Activated CD4-positive, alpha-beta T cell treated with anti-CD3 and anti-CD28 coated beads for 4 hours (primary cell): Measurements from ENCODE around the gene VHLL.
A peak's percentile ranks its signal among the peaks of the same experiment; 100 is the strongest.
"Not testable (repeated sequence)": the region's sequence is repeated elsewhere in the genome, so short reads cannot be mapped to it uniquely, and the experiment has no call there.

Experiments used
- DNase-seq, 2 donors: peaks; one replicate each; pipeline ENCODE4 v3.0.0-alpha.2; 2020

The VHLL gene

DNA sequence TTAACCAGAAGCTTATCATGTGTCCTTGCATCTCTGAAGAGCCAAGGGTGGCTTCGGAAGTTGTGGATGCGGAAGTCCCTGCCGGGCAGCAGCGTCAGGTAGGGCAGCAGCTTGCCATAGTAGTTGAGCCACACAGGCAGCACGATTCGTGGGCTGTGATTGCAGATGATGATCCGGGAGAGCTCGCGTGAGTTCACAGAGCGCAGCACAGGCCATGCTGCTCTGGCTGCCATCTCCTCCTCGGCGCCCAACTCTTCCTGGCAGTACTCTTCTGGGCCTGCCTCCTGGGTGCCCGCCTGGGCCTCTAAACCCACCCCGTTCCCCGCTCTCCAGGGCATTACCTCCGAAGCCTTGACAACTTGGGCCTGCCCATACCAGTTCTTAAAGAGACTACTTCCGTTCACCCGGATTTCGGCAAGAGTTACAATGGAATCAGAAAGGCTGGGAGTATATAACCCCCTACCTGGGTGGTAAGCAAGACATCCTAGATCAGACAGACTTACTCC, at the start of gene VHLL:
TSS of gene VHLL (minus strand) at position 456 of the 506 bp plus-strand sequence. CDS start at position 338, 118 bp downstream.
- no peak for DNase-seq

GRCh38 chr1:156347331-156347730, 48.2 kb upstream of the VHLL start:
- no peak for DNase-seq

GRCh38 chr1:156346636-156347035, 47.5 kb upstream of the VHLL start:
- DNase-seq = no peak

DNA sequence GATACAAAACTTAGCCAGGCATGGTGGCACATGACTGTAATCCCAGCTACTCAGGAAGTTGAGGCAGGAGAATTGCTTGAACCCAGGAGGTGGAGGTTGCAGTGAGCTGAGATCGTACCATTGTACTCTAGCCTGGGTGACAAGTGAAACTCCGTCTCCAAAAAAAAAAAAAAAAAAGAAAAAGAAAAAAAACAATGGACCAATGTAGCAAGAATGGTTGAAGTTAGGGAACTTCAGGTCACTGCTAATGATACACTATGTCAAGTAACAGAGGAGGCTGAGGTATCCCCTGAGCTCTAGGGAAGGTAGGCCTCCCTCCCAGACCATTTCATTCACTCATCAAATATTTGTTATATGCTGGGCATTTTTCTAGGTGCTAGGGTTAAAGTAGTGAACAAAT, 46.9 kb upstream of the VHLL start:
- DNase-seq = not testable (repeated sequence)

DNA sequence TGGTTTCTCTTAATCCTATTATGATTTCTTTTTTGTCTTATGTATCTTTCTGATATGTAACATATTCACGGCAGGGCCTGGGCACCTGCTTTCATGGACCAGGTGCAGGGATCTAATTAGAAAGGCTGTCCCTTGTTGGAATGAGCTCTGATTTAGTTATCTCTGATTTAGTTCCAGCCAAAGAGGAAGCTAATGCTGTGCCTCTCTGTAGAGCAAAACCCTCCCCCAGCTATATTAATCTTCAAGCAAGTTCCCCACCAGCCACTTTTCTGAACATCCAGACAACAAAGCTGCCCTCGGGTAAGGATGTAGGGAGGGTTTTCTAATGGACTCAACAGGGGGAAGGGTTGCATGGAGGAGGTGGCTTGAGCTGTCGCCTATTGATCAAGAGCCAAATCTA, 45.3 kb upstream of the VHLL start:
- DNase-seq = no peak

DNA sequence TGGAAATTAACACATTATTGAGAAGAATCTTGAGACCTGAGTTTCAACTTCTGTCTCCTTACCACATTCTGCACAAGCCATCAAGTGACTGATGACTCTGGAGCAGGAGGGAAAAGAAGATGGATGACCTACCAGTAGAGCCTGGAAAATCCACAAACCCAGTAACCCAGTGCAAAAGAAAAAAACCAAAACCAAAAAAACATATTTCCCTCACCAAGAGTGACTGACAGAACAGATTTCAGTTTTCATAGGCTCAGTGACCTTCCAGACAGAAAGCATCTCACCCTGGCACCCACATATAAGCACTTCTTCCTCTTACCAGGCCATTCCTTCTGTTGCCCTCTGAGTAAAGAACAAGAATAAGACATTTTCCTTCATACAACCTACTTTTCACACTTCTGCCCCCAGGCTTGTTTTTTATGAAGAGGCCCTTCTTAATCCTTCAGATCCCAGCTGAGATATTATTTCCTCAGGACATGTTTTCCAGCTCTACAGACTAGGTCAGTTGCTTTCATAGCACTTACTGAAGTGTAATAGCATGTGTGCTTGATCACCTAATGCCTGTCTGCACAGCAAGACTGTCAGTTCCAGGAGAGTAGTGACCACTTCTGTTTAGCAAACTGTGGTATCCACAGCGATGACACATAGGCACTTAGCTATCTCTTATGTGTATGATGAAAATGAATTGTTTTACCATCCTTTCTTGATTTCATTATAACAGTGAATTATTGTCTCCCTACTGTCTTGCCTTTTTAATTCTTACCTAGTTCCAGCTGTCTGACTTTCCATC, 43.3 kb upstream of the VHLL start:
- DNase-seq = no peak

DNA sequence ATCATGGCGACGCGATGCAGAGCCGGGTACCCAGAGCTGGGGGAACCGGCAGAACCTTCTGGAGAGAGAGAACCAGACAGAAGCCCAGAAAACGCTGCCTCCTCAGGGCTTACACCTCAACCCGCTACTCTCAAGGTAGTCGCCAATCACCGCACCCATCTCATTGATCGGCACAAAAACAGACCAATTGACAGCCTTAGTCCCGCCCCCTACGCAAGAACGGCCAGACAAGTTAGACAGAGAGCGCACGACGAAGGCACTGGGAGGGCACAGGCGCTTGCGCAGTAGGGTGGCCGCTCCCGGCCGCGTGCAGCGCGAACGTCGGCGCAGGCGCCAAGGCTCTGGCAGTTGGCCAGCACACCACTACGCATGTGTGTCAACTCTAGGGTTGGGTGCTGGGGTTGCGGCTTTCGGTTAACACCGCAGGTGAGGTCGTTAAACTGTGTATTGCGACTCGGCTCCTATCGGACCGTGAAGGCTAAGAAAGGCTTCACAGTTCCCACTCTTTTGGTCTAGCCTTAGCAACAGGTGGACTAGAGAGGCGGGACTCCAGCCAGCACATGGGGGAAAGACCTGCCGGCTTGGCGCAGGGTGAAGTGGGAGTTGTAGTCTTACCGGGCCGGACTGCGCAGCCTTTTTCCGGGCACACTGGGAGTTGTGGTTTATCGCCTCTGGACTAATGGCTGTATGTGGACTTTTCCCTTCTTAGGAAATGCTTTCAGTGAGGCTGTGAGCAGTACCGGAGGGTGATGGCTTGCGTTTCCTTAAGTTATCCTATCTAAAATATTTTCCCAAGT, 39.3 kb upstream of the VHLL start, which contains the start of the genes CCT3 and TSACC:
TSS of gene CCT3 (minus strand) at position 113 of the 797 bp plus-strand sequence. CDS start at position 5, 108 bp downstream.
TSS of gene TSACC (plus strand) at position 347 of the 797 bp plus-strand sequence. CDS start 1,232 bp downstream, outside the sequence.
- DNase-seq = peak; percentile 99

GRCh38 chr1:156337888-156338179, 38.7 kb upstream of the VHLL start:
- DNase-seq = peak in 1 of 2 donors; percentile 33

DNA sequence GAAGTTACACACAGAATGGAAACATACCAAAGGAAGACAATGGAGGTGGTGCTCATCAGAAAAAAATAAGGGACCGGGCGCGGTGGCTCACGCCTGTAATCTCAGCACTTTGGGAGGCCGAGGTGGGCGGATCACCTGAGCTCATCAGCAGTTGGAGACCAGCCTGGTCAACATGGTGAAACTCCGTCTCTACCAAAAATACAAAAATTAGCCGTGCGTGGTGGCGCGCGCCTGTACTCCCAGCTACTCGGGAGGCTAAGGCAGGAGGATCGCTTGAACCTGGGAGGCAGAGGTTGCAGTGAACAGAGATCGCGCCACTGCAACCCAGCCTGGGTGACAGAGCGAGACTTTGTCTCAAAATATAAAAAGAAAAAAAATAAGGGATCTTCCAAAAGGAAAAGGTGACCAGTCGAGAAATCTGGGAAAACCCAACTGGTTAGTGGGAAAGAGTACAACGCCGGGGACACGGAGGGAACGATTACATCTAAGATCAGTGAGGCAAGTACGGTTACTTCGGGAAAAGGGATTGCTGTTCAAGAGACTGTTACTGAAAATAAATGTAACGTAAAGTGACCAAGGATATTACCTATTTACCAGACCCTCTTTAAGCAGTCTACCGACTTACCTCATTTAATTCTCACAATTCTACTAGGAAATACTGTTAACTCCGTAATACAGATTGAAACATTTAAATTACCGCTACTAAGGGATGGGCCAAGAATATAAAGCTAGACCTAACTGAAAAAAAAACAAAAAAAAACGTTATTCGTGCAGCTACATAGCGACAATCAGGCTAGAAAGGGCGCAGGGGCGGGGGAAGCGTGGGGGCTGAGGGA, 38.2 kb upstream of the VHLL start:
- peak in 1 of 2 donors; percentile 5 for DNase-seq

GRCh38 chr1:156336242-156336641, 37.1 kb upstream of the VHLL start:
- DNase-seq = no peak

GRCh38 chr1:156323179-156323578, 24.1 kb upstream of the VHLL start:
- DNase-seq = not testable (repeated sequence)

DNA sequence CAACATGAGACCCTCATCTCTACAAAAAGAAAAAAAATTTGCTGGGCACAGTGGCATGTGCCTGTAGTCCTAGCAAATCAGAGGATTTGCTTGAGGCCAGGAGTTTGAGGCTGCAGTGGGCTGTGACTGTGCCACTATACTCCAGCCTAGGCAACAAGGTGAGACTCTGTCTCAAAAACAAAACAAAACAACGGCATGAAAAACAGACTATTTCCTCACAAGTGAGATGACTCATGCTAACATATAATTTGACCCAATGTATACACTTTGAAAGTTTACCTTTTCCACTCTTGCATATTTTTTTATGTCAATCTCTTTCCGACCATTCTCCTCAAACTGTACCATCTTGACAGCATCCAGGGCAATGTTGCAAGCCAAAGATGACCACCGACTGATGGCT, 21.5 kb upstream of the VHLL start:
- no peak for DNase-seq

DNA sequence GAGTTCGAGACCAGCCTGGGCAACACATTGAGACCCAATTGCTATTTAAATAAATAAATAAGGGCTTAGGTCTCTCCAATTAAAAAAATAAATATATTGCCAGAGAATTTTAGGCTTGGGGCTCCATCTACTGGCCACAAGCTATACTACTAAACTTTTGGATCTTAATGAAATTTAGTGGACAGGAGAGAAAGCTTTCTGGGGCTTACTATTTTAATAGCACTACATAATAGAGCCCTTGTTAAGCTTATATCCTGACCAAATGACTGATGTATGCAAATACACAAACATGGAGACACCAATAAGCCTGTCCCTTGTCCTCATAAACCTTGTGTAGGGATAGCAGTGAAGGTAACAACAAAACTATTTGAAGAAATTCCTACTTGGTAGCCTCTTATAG, 20.6 kb upstream of the VHLL start:
- DNase-seq = peak in 1 of 2 donors; percentile 24

DNA sequence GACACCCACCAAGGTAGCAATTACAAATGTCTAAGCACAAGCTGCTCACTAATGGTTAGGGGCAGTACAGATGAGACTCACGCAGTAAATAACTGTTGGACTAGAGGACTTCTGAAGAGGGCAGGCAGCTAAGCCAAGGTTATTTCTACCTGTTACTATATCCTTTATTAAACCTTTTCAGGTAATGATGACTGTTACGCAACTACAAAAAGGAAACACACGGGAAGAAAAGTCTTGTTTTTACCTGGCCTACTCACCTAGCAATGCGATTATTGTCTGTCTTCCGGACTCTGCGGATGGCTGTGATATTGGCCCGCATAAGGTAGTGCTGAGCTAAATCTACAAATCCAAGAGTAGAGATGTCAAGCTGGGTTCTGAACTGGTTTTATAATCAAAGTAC, 17.8 kb upstream of the VHLL start:
- DNase-seq = no peak

DNA sequence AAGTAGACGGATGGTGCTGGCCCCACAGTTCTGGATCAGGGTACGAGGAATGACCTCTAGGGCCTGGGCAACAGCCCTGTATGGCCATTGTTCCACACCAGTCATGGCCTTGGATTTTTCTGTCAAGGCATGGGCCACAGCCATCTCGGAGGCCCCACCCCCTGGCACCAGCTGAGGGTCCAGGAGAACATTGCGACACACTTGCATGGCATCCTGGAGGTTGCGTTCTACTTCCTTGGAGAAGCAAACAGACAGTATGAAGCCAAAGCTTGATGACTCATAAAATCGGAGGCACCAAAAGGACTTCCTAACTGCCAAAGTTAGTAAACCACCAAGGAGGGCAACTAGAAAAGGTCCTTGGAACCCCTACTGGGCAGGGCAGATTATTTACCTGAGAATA, 11.9 kb upstream of the VHLL start:
- no peak for DNase-seq

DNA sequence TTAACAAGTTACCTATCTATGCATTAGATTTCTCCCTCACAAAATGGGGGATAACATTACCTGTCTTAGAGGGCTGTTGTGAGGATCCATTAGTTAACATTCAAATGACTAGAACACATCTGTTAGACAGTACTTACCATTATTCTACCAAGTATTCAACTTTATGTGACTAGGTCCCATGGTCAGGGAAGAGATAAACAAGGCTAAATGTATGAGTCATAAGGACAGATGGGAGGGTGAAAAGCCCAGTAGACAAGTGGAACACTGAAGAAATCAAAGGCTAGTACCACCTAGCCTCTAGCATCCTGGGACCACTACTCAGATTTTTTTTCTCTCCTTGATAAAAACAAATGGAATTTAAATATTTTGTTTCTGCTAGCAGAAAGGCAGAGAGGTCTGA, 9.0 kb upstream of the VHLL start:
- DNase-seq = no peak

GRCh38 chr1:156305215-156305614, 6.1 kb upstream of the VHLL start:
- no peak for DNase-seq

DNA sequence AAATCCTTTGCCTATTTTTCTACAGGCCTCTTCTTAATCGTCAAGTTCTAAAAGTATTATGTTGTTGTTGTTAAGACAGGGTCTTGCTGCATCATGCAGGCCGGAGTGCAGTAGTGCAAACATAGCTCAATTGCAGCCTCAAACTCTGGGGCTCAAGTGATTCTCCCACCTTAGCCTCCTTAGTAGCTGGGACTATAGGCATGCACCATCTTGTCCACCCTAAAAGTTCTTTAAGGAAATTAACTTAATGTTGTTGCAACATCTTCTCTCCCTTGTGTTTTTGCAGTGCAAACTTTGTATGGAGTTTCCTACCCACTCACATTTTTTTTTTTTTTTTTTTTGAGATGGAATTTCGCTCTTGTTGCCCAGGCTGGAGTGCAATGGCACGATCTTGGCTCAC, 4.1 kb upstream of the VHLL start:
- no peak for DNase-seq

- DNase-seq = peak; percentile 37 to 43
These were observed 3.6 kb downstream of the VHLL start, which contains the start of gene GLMP for GRCh38 chr1:156295391-156295947. GLMP (minus strand) TSS chr1:156295679; CDS start chr1:156295645, 34 bp downstream.

DNA sequence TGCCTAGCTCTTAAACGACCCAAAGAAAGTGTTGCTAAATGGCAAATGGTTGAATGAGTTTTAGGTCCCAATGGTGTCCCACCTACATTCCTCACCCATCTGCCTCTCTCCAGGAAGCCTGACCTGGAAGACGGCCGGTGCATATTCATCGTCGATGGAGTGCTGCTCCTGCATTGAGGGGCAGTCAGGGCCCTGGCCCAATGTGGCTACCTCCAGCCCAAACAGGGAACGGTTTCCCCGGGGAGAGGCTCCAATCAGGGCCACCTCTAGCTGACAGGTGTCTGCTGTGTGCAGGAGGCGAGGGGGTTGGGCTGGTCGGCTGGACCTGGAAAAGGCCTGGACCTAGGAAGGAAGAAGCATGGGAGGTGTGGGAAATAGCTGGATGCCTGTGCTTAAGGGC, 5.2 kb downstream of the VHLL start:
- DNase-seq = no peak

DNA sequence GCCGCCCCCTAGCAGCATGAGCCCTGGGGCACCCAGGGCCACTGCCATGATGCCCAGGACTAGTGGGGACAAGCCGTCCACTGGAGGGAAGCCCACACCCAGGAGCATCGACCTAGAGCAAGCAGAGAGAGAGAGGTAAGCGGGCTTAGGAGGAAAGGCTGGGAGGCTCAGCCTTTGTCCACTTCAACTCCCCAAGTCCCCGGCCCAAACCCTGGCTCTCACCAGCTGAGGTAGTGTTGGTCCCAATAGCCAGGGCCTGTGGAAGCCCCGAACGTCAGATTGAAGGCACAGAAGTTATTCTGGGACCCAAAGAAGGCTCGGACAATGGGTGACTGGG, 6.0 kb downstream of the VHLL start:
- DNase-seq = no peak

DNA sequence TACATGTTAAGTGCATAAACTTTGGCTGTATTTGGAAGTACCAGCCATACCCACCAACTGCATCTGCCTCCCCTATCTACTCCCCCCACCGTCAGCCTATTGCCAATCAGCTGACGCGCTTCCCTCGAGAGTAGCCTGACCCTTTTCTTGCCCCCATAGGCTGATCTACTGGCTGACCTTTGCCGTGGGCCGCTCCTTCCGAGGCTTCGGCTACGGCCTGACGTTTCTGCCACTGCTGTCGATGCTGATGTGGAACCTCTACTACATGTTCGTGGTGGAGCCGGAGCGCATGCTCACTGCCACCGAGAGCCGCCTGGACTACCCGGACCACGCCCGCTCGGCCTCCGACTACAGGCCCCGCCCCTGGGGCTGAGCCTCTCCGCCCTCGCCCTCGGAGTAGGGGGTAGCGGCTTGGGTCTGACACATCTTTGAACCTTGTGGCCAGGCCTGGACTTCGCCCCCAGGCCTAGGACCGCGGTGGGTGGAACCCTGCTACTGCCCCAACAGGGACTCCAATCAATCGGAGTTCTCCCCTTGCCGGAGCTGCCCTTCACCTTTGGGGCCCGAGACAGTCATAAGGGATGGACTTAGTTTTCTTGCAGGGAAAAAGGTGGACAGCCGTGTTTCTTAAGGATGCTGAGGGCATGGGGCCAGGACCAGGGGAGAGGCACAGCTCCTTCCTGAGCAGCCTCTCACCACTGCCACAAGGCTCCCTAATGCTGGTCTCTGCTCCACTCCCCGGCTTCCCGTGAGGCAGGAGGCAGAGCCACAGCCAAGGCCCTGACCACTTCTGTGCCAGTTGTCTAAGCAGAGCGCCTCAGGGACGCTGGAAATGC, 7.7 kb downstream of the VHLL start:
- no peak for DNase-seq
